GM12878 (cell line): ENCODE data around the gene PRCC. TPM values are rescaled to one million over a fixed set of nuclear protein-coding genes. Genes with fewer than 3 reads are reported as not detected.

Source experiments
- ATAC-seq: fragments of 200-7000 bp; cut with Tn5 transposase; 3 replicates; pipeline ENCODE4 v1.9.1; 2020; ENCODE audit warnings: mild to moderate bottlenecking, moderate library complexity
- BruUV-seq: library from RNA; stranded (reverse); fragments of 400-500 nt; replicated peaks from 2 replicates; lab custom pipeline; 2021; lab: Mats Ljungman, UMichigan
- CTCF ChIA-PET: fragments of 300-600 bp; sonication (Branson Sonifier 250); formaldehyde crosslinking; extraction: SDS; loops from one replicate; lab custom pipeline; 2021; ENCODE audit warnings: inconsistent platforms; lab: Yijun Ruan, JAX
- POLR2A ChIA-PET: fragments of 350-600 bp; formaldehyde crosslinking; extraction: SDS; loops from one replicate; lab custom pipeline; 2021; ENCODE audit warnings: inconsistent platforms; lab: Charles Lee
- RAD21 ChIA-PET: fragments of 300-600 bp; sonication (Branson Sonifier 250); formaldehyde crosslinking; loops from one replicate; lab custom pipeline; 2023; ENCODE audit warnings: antibody characterized with exemption; ENCODE audit not compliant: unreplicated experiment; lab: Charles Lee
- SMC1A ChIA-PET: fragments of 300-600 bp; sonication (Branson Sonifier 250); formaldehyde crosslinking; loops from one replicate; lab custom pipeline; 2023; ENCODE audit not compliant: unreplicated experiment, uncharacterized antibody; lab: Charles Lee
- DNase-seq: peaks from one replicate; pipeline ENCODE4 v3.0.0-alpha.2; 2011; ENCODE audit warnings: low read depth, low spot score
- FAIRE-seq: peaks from 3 replicates; lab custom pipeline; 2011; peaks lifted over from hg19 to GRCh38; lab: Jason Lieb, UNC
- H2AFZ ChIP-seq: 2 replicates; pipeline ENCODE4 v1.6.0; 2011; ENCODE audit warnings: low read depth, low read length, control low read depth; ENCODE audit not compliant: control insufficient read depth
- H3K27ac ChIP-seq: 2 replicates; pipeline ENCODE4 v1.5.1; 2011; ENCODE audit warnings: control low read depth; ENCODE audit not compliant: control insufficient read depth, insufficient read depth
- H3K27me3 ChIP-seq, 2 experiments: replicated peaks in 1 of 2; 2 replicates each; pipeline versions ENCODE4 v1.6.0 to v1.6.1; 2011; ENCODE audit warnings: low read length in 1 of 2; ENCODE audit not compliant: control insufficient read depth in 2 of 2, insufficient read depth in 2 of 2
- H3K36me3 ChIP-seq, 2 experiments: 2 replicates each; pipeline ENCODE4 v1.5.1; 2011; ENCODE audit warnings: low read length in 1 of 2; ENCODE audit not compliant: control insufficient read depth in 2 of 2, insufficient read depth in 2 of 2
- H3K4me1 ChIP-seq: 2 replicates; pipeline ENCODE4 v1.6.1; 2011; ENCODE audit warnings: mild to moderate bottlenecking, low read length, moderate library complexity, mixed read lengths; ENCODE audit not compliant: control insufficient read depth, insufficient read depth
- H3K4me2 ChIP-seq: 2 replicates; pipeline ENCODE4 v1.6.0; 2011; ENCODE audit warnings: control low read depth; ENCODE audit not compliant: control insufficient read depth, insufficient read depth
- H3K4me3 ChIP-seq: fragments of 200-600 bp; sonication (generic); 2 replicates; pipeline ENCODE4 v1.5.1; 2016
- H3K79me2 ChIP-seq: 2 replicates; pipeline ENCODE4 v1.6.0; 2011; ENCODE audit warnings: low read length; ENCODE audit not compliant: control insufficient read depth, insufficient read depth
- H3K9ac ChIP-seq: 2 replicates; pipeline ENCODE4 v1.8.0; 2011; ENCODE audit warnings: low read length, control low read depth, mixed read lengths; ENCODE audit not compliant: control insufficient read depth, insufficient read depth
- H3K9me3 ChIP-seq: replicated peaks from 3 replicates; pipeline ENCODE4 v1.5.1; 2011; ENCODE audit warnings: mild to moderate bottlenecking, low read length; ENCODE audit not compliant: control insufficient read depth, insufficient read depth
- H4K20me1 ChIP-seq: 2 replicates; pipeline ENCODE4 v1.6.0; 2011; ENCODE audit not compliant: control insufficient read depth, insufficient read depth
- FOS ChIP-seq: IDR thresholded peaks from 3 replicates; pipeline ENCODE4 v1.6.1; 2011; ENCODE audit warnings: borderline replicate concordance; ENCODE audit not compliant: insufficient read length; ENCODE audit errors: extremely low read depth
- MXI1 ChIP-seq: fragments of 150-350 bp; IDR thresholded peaks from 2 replicates; pipeline ENCODE4 v1.6.1; 2011; ENCODE audit warnings: low read depth, mild to moderate bottlenecking, inconsistent platforms, low read length, improper control_type of control experiment
- SPI1 ChIP-seq: IDR thresholded peaks from 2 replicates; pipeline ENCODE4 v1.6.1; 2011; ENCODE audit warnings: low read depth, mild to moderate bottlenecking, low read length, moderate library complexity, borderline replicate concordance; ENCODE audit not compliant: insufficient read depth
- SUPT20H ChIP-seq: IDR thresholded peaks from 2 replicates; pipeline ENCODE4 v1.6.1; 2011; ENCODE audit warnings: low read depth, mild to moderate bottlenecking, low read length, moderate library complexity, borderline replicate concordance; ENCODE audit not compliant: control insufficient read depth
- SUZ12 ChIP-seq: fragments of 200-600 bp; sonication (generic); IDR thresholded peaks from one replicate; pipeline ENCODE4 v1.6.1; 2018; ENCODE audit warnings: antibody characterized with exemption, mild to moderate bottlenecking; ENCODE audit not compliant: unreplicated experiment
- ZNF207 ChIP-seq: fragments of 450-650 bp; IDR thresholded peaks from 2 replicates; pipeline ENCODE4 v1.6.1; 2014; ENCODE audit warnings: antibody characterized with exemption, mild to moderate bottlenecking, borderline replicate concordance
- WGBS: methylation state at CpG from one replicate; pipeline ENCODE4 v1.1.6; 2016; ENCODE audit warnings: low lambda C conversion rate; ENCODE audit not compliant: insufficient replicate concordance, insufficient coverage; ENCODE audit errors: missing lambda C conversion rate; 5-methylcytosine and 5-hydroxymethylcytosine counted together
- in situ Hi-C: fragments of 300-500 bp; cut with MboI; formaldehyde crosslinking; loops from 9 replicates; pipeline ENCODE4 v1.14.3; 2018; ENCODE audit warnings: mixed read lengths
- intact Hi-C: fragments of 100-400 bp; cut with micrococcal nuclease; formaldehyde crosslinking; loops from one replicate; pipeline ENCODE4 v1.14.2; 2022; ENCODE audit not compliant: unreplicated experiment
- polyA plus RNA-seq, 11 experiments: library from polyadenylated mRNA; depleted of rRNA in 4 of 11; unstranded in 6 of 11; stranded (reverse) in 5 of 11; fragments of >200 nt; fragmentation: Nextera tagmentation in 4 of 11; fragmentation: Illumina TruSeq in 1 of 11; extraction: Ambion mirVana in 4 of 11; extraction: Trizol in 1 of 11; gene quantifications; 1 replicate in 1 of 11; 2 replicates in 10 of 11; pipeline versions ENCODE4 v1.2.1 to v1.2.3, GENCODE V29; 2011 to 2016; ENCODE audit warnings: inconsistent platforms in 2 of 11, missing spikeins in 2 of 11, low read depth in 1 of 11
- total RNA-seq, 4 experiments: library from RNA; depleted of rRNA in 3 of 4; stranded (reverse); fragments of >200 nt in 3 of 4; fragmentation: Illumina TruSeq in 1 of 4; extraction: Trizol in 1 of 4; gene quantifications; 2 replicates each; pipeline versions ENCODE4 v1.2.1 to v1.2.3, GENCODE V29; 2013 to 2021
- TF ChIP-seq, protein P1 (sequence below): fragments of 450-650 bp; IDR thresholded peaks from 2 replicates; pipeline ENCODE4 v1.6.1; 2016; ENCODE audit warnings: mild to moderate bottlenecking, moderate library complexity, borderline replicate concordance
- TF ChIP-seq, protein P2 (sequence below): fragments of 450-650 bp; IDR thresholded peaks from 2 replicates; pipeline ENCODE4 v1.6.1; 2017; ENCODE audit warnings: borderline replicate concordance

PRCC gene
- total and polyA plus RNA-seq, 10 of the 15 experiments (the other 5 are each of a cell fraction or from before 2014, with no cell fraction given) = 23.8 to 132 (median 63.1) TPM

DNA sequence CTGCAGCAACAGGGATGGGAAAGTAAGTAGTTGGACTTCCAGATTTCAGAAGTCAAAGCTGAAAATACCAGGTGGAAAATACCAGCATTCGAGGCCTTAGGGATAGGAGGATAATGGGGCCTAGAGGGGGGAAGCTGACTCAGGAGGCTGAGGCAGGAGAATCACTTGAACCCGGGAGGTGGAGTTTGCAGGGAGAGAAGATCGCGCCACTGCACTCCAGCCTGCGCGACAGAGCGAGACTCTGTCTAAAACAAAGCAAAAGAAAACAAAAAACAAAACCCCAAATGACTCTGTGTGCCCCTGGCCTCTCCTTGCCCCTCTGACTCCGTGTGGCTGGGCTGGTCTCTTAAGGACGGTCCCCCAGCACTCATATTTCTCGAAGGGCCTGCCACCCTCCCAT is 46.0 kb downstream of the PRCC start:
- WGBS = 69% methylated on average over 10 of the region's 10 CpGs
- Histone ChIP-seq H3K27ac (no peak overlapping the region), H3K9ac (no peak overlapping the region; the same call in 1 of the 2 replicates), H4K20me1 (no peaks in the 10 kb centered on the region), H3K4me1 (peaks cover 20% of the 10 kb centered on the region), H2AFZ (peak overlapping the region; percentile 84), H3K36me3 (no peaks in the 10 kb centered on the region; a peak in 1 of 4 replicates), H3K9me3 (no peaks in the 10 kb centered on the region), H3K4me3 (peak overlapping the region; percentile 59; the same call in 1 of the 2 replicates), H3K27me3 (no peaks in the 10 kb centered on the region), H3K4me2 (peak overlapping the region; percentile 88), H3K79me2 (no peaks in the 10 kb centered on the region)
- no peak for FAIRE-seq
- in situ Hi-C loops (no loop called here), intact Hi-C loops (no loop called here)
- SMC1A ChIA-PET = interaction anchor here (0.9 to 1.3 kb wide), 3 partner anchors 11 to 92 kb away, joined by 3 read pairs; no protein-coding TSS in a partner anchor
- ATAC-seq = no peak
- TF ChIP-seq SUZ12 (no peak), ZNF207 (no peak), FOS (no peak), SPI1 (no peak), MXI1 (no peak), SUPT20H (no peak)
- TF ChIP-seq, protein P1, sequence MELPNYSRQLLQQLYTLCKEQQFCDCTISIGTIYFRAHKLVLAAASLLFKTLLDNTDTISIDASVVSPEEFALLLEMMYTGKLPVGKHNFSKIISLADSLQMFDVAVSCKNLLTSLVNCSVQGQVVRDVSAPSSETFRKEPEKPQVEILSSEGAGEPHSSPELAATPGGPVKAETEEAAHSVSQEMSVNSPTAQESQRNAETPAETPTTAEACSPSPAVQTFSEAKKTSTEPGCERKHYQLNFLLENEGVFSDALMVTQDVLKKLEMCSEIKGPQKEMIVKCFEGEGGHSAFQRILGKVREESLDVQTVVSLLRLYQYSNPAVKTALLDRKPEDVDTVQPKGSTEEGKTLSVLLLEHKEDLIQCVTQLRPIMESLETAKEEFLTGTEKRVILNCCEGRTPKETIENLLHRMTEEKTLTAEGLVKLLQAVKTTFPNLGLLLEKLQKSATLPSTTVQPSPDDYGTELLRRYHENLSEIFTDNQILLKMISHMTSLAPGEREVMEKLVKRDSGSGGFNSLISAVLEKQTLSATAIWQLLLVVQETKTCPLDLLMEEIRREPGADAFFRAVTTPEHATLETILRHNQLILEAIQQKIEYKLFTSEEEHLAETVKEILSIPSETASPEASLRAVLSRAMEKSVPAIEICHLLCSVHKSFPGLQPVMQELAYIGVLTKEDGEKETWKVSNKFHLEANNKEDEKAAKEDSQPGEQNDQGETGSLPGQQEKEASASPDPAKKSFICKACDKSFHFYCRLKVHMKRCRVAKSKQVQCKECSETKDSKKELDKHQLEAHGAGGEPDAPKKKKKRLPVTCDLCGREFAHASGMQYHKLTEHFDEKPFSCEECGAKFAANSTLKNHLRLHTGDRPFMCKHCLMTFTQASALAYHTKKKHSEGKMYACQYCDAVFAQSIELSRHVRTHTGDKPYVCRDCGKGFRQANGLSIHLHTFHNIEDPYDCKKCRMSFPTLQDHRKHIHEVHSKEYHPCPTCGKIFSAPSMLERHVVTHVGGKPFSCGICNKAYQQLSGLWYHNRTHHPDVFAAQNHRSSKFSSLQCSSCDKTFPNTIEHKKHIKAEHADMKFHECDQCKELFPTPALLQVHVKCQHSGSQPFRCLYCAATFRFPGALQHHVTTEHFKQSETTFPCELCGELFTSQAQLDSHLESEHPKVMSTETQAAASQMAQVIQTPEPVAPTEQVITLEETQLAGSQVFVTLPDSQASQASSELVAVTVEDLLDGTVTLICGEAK = no peak
- TF ChIP-seq, protein P2, sequence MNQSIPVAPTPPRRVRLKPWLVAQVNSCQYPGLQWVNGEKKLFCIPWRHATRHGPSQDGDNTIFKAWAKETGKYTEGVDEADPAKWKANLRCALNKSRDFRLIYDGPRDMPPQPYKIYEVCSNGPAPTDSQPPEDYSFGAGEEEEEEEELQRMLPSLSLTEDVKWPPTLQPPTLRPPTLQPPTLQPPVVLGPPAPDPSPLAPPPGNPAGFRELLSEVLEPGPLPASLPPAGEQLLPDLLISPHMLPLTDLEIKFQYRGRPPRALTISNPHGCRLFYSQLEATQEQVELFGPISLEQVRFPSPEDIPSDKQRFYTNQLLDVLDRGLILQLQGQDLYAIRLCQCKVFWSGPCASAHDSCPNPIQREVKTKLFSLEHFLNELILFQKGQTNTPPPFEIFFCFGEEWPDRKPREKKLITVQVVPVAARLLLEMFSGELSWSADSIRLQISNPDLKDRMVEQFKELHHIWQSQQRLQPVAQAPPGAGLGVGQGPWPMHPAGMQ = no peak
- POLR2A ChIA-PET = interaction anchor here (0.7 to 1.4 kb wide), 2 partner anchors 45 to 85 kb away, joined by 3 read pairs; partner anchors contain the start of genes ISG20L2 and METTL25B
- RAD21 ChIA-PET = interaction anchor here (1.0 kb wide), 2 partner anchors 23 to 47 kb away, joined by 7 to 8 read pairs; no protein-coding TSS in a partner anchor
- BruUV-seq = no TSS peak
- CTCF ChIA-PET = interaction anchor here (0.9 to 8.5 kb wide), 16 partner anchors 9 to 152 kb away, joined by 3 to 60 read pairs (median 6); partner anchors contain the start of genes INSRR, METTL25B and NTRK1
- no peak for DNase-seq
